22Rv1 (cell line): ENCODE results near the gene GPC4.

Experiments used
- CTCF ChIP-seq: fragments of 450-650 bp; IDR thresholded peaks from 2 replicates; pipeline ENCODE4 v1.5.1; 2017; ENCODE audit warnings: mild to moderate bottlenecking
- ZFX ChIP-seq: fragments of 450-650 bp; IDR thresholded peaks from 2 replicates; pipeline ENCODE4 v1.6.1; 2017; ENCODE audit warnings: antibody characterized with exemption, borderline replicate concordance

- TF ChIP-seq CTCF (no peak), ZFX (no peak)
Measured at GRCh38 chrX:133346026-133346425, 69.3 kb downstream of the GPC4 start.
